ENCODE results near the gene ABRACL. TPM values are rescaled to one million over a fixed set of nuclear protein-coding genes. Genes with fewer than 3 reads are reported as not detected.

ABRACL gene
- total RNA-seq, 1 donor from 2014 or later: 39.2 TPM

DNA sequence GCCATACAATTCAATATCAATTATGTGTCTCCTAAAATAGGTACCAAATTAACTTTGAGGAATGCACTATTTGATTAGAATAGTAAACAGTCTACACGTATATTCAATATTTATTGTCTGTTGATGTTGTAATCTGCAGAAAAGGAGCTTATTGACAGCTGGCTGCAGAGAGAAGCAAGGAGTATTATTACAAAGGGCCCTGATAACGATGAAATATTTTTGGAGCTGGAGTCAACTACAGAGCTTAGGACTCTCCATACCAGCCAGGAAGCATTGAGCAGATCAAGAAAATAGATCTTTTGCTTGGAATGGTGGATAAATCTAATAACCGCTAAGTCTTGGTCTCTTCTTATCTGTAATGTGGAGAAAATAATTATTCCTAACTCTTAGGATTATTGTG, 25.5 kb downstream of the ABRACL start:
- DNase-seq (ENCODE audit: low read depth) (no peak), FAIRE-seq (no peak)
- no peaks in the 10 kb centered on the region for H3K27me3 ChIP-seq (ENCODE audit: control insufficient read depth, insufficient read depth, low read length)
- TF ChIP-seq CTCF (IDR thresholded peaks at IDR 0.05; ENCODE audit: insufficient read depth, low read length, severe bottlenecking): no peak
- no peak overlapping the region for H3K4me3 ChIP-seq (ENCODE audit: low read depth, low read length)
- H3K36me3 ChIP-seq (ENCODE audit: control insufficient read depth, insufficient read depth, low read length): no peaks in the 10 kb centered on the region

DNA sequence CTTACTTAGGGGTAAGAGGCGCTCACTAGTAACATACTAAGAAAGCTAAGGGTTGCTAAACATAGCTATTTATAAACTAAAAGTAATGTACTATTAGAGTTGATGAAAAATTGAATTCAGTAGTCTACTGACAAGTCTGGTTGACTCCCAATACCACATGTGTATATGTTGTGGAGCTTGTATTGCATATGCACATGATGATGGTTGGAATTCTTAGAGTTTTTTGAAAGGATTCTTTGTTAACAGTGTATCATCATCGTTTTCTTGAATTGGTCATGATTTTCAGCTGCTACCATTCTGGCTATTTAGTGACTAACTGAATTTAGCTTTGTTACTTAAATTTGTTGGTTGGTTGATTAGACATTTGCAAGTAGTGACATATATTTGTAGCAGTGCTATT, 27.2 kb downstream of the ABRACL start:
- no peaks in the 10 kb centered on the region for H3K27me3 ChIP-seq (ENCODE audit: control insufficient read depth, insufficient read depth, low read length)
- no peak for FAIRE-seq
- H3K4me3 ChIP-seq (ENCODE audit: low read depth, low read length): no peak overlapping the region
- H3K36me3 ChIP-seq (ENCODE audit: control insufficient read depth, insufficient read depth, low read length): no peaks in the 10 kb centered on the region
- no peak for DNase-seq (ENCODE audit: low read depth)
- no peak for TF ChIP-seq CTCF (IDR thresholded peaks at IDR 0.05; ENCODE audit: insufficient read depth, low read length, severe bottlenecking)

DNA sequence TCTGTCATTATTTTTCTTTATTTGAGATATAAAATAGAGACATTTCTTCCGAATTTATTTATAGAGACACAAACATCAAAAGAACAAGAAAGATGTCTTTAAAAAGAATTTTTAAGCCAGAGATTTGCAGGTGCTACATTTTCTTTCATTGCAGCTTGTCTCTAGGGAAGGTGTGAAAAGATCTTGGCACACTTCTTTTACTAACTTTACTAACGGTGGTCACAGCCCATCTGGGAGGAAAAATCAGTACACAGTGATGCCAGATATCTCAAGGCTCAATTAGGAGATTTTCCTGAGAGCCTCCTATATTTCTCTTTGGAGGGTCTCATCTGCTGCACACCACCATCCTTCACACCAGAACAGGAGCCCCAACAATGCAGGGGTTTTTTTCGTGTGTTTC, 29.5 kb downstream of the ABRACL start:
- no peak for TF ChIP-seq CTCF (IDR thresholded peaks at IDR 0.05; ENCODE audit: insufficient read depth, low read length, severe bottlenecking)
- H3K4me3 ChIP-seq (ENCODE audit: low read depth, low read length): no peak overlapping the region
- FAIRE-seq (no peak), DNase-seq (ENCODE audit: low read depth) (no peak)
- H3K36me3 ChIP-seq (ENCODE audit: control insufficient read depth, insufficient read depth, low read length): no peaks in the 10 kb centered on the region
- no peaks in the 10 kb centered on the region for H3K27me3 ChIP-seq (ENCODE audit: control insufficient read depth, insufficient read depth, low read length)

GRCh38 chr6:139060332-139060731, 31.8 kb downstream of the ABRACL start:
- FAIRE-seq: no peak
- no peak for TF ChIP-seq CTCF (IDR thresholded peaks at IDR 0.05; ENCODE audit: insufficient read depth, low read length, severe bottlenecking)
- DNase-seq (ENCODE audit: low read depth): peak; percentile 52

DNA sequence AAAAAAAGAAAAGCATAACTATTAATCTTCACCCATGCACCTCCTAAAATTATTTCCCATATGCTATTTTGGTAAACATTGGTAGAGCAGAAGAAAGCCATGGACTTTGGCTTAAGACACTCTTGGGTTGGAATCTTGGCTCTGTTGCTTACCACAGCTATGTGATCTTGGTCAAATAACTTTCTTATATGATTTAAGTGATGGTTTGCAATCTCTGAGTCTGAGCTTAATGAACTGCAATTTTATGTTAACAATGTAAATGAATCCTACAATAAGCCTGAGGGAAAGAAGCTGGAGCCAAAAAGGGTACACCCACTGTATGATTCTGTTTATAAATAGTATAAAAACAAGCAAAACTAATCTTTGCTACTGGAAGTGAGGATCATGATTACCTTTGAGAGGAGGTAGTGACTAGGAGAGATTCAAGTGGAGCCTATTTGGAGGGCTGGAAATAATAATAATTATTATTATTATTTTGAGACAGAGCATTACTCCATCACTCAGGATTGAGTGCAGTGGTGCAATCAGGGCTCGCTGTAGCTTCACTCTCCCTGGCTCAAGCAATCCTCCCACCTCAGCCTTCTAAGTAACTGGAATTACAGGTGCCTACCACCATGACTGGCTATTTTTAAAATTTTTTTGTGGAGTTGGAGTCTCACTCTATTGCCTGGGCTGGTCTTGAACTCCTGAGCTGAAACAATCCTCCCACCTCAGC, 34.5 kb downstream of the ABRACL start:
- Histone ChIP-seq H3K27me3 (ENCODE audit: control insufficient read depth, insufficient read depth, low read length) (no peaks in the 10 kb centered on the region), H3K4me3 (ENCODE audit: low read depth, low read length) (no peak overlapping the region), H3K36me3 (ENCODE audit: control insufficient read depth, insufficient read depth, low read length) (no peaks in the 10 kb centered on the region)
- FAIRE-seq (no peak), DNase-seq (ENCODE audit: low read depth) (no peak)
- no peak for TF ChIP-seq CTCF (IDR thresholded peaks at IDR 0.05; ENCODE audit: insufficient read depth, low read length, severe bottlenecking)

More at GRCh38 chr6:139060332-139060731, 31.8 kb downstream of the ABRACL start:
- no peak overlapping the region for H3K4me3 ChIP-seq (ENCODE audit: low read depth, low read length)
- no peaks in the 10 kb centered on the region for H3K36me3 ChIP-seq (ENCODE audit: control insufficient read depth, insufficient read depth, low read length)
- no peaks in the 10 kb centered on the region for H3K27me3 ChIP-seq (ENCODE audit: control insufficient read depth, insufficient read depth, low read length)

Data from bronchial epithelial cell (primary cell).